PC-3 (cell line): Measurements from ENCODE around the gene DNAH14. TPM values are rescaled to one million over a fixed set of nuclear protein-coding genes. Genes with fewer than 3 reads are reported as not detected.
"Not testable (repeated sequence)": the region's sequence is repeated elsewhere in the genome, so short reads cannot be mapped to it uniquely, and the experiment has no call there.

Source experiments
- ATAC-seq: fragments of 200-7000 bp; cut with Tn5 transposase; 2 replicates; pipeline ENCODE4 v1.9.1; 2020; ENCODE audit warnings: mild to moderate bottlenecking, moderate library complexity
- BruUV-seq: library from RNA; stranded (reverse); fragments of 400-500 nt; replicated peaks from 2 replicates; lab custom pipeline; 2021; lab: Mats Ljungman, UMichigan
- CTCF ChIA-PET: fragments of 300-600 bp; sonication (Branson Sonifier 250); formaldehyde crosslinking; loops from one replicate; lab custom pipeline; 2022; ENCODE audit warnings: antibody characterized with exemption; lab: Charles Lee
- POLR2A ChIA-PET: fragments of 300-600 bp; sonication (Branson Sonifier 250); formaldehyde crosslinking; loops from one replicate; lab custom pipeline; 2022; ENCODE audit warnings: antibody characterized with exemption; ENCODE audit not compliant: unreplicated experiment; lab: Charles Lee
- DNase-seq: peaks from one replicate; pipeline ENCODE4 v3.0.0-alpha.2; 2015
- H2AFZ ChIP-seq: fragments of 300-600 bp; sonication (generic); 2 replicates; pipeline ENCODE4 v1.6.0; 2016; ENCODE audit warnings: antibody characterized with exemption, low read length
- H3F3A ChIP-seq: fragments of 300-600 bp; sonication (generic); one replicate; pipeline ENCODE4 v1.6.0; 2017; ENCODE audit warnings: antibody characterized with exemption, low read length, control low read depth, mild to moderate bottlenecking; ENCODE audit not compliant: unreplicated experiment
- H3K27ac ChIP-seq: fragments of 300-600 bp; sonication (generic); 2 replicates; pipeline ENCODE4 v1.5.1; 2016; ENCODE audit warnings: mild to moderate bottlenecking, low read length
- H3K27me3 ChIP-seq: fragments of 300-600 bp; sonication (generic); 2 replicates; pipeline ENCODE4 v1.6.1; 2016; ENCODE audit warnings: low read length, mixed read lengths
- H3K36me3 ChIP-seq: fragments of 300-600 bp; sonication (generic); 2 replicates; pipeline ENCODE4 v1.6.1; 2016; ENCODE audit warnings: low read depth, mixed run types, low read length, mixed read lengths
- H3K4me1 ChIP-seq: fragments of 300-600 bp; sonication (generic); 2 replicates; pipeline ENCODE4 v1.5.1; 2016; ENCODE audit warnings: low read length; ENCODE audit not compliant: insufficient read depth
- H3K4me2 ChIP-seq: fragments of 300-600 bp; sonication (generic); 2 replicates; pipeline ENCODE4 v1.6.0; 2016; ENCODE audit warnings: low read length
- H3K4me3 ChIP-seq: fragments of 300-600 bp; sonication (generic); 2 replicates; pipeline ENCODE4 v1.5.1; 2016; ENCODE audit warnings: mild to moderate bottlenecking, low read length, mixed read lengths
- H3K79me2 ChIP-seq: fragments of 300-600 bp; sonication (generic); 2 replicates; pipeline ENCODE4 v1.6.1; 2017; ENCODE audit warnings: low read length, mixed read lengths
- H3K9ac ChIP-seq: fragments of 300-600 bp; sonication (generic); 2 replicates; pipeline ENCODE4 v1.6.0; 2016; ENCODE audit warnings: mild to moderate bottlenecking, low read length
- H3K9me2 ChIP-seq: fragments of 300-600 bp; sonication (generic); replicated peaks from 2 replicates; pipeline ENCODE4 v1.6.1; 2016; ENCODE audit warnings: mixed run types, low read length, mixed read lengths
- H3K9me3 ChIP-seq: fragments of 300-600 bp; sonication (generic); 2 replicates; pipeline ENCODE4 v1.6.1; 2016; ENCODE audit warnings: low read length, mixed read lengths
- H4K20me1 ChIP-seq: fragments of 300-600 bp; sonication (generic); 2 replicates; pipeline ENCODE4 v1.6.1; 2016; ENCODE audit warnings: low read length, mixed read lengths
- CTCF ChIP-seq: fragments of 300-600 bp; sonication (generic); conservative IDR thresholded peaks from 2 replicates; pipeline ENCODE4 v1.5.1; 2017; ENCODE audit warnings: antibody characterized with exemption, low read depth, mild to moderate bottlenecking, low read length
- EZH2 ChIP-seq: fragments of 300-600 bp; sonication (generic); IDR thresholded peaks from one replicate; pipeline ENCODE4 v1.6.1; 2017; ENCODE audit warnings: antibody characterized with exemption, mild to moderate bottlenecking, low read length; ENCODE audit not compliant: unreplicated experiment
- EZH2phosphoT487 ChIP-seq: fragments of 300-600 bp; sonication (generic); IDR thresholded peaks from 2 replicates; pipeline ENCODE4 v1.6.1; 2018; ENCODE audit warnings: mild to moderate bottlenecking, antibody characterized with exemption, low read length, borderline replicate concordance
- intact Hi-C: fragments of 100-400 bp; cut with micrococcal nuclease; formaldehyde crosslinking; loops from 2 replicates; pipeline ENCODE4 v1.9.0; 2023
- total RNA-seq: library from RNA; depleted of rRNA; stranded (reverse); fragments of >200 nt; gene quantifications from 2 replicates; pipeline ENCODE4 v1.2.3, GENCODE V29; 2014

DNAH14 gene
- total RNA-seq, 1 experiment from 2014 or later, result 42.8 TPM

- no peaks in the 10 kb centered on the region for H3K79me2 ChIP-seq
- POLR2A ChIA-PET, result no interaction called here
- no peak for TF ChIP-seq EZH2
- no peak for TF ChIP-seq EZH2phosphoT487
- TF ChIP-seq CTCF, result no peak
- H3K4me2 ChIP-seq, result no peak overlapping the region
- CTCF ChIA-PET, result no interaction called here
- no peaks in the 10 kb centered on the region for H3K27me3 ChIP-seq
- no peaks in the 10 kb centered on the region for H3K4me1 ChIP-seq
- no TSS peak for BruUV-seq
- H3K9me3 ChIP-seq, result no peaks in the 10 kb centered on the region
- ATAC-seq, result no peak
- no peak overlapping the region for H3K9ac ChIP-seq
- no peaks in the 10 kb centered on the region for H4K20me1 ChIP-seq
- H2AFZ ChIP-seq, result no peak overlapping the region
- DNase-seq, result no peak
- no peak overlapping the region for H3K4me3 ChIP-seq
- no peaks in the 10 kb centered on the region for H3F3A ChIP-seq
- H3K27ac ChIP-seq, result no peak overlapping the region
- H3K36me3 ChIP-seq, result peaks cover 19% of the 10 kb centered on the region
- intact Hi-C loops, result no loop called here
- H3K9me2 ChIP-seq, result no peaks in the 10 kb centered on the region
Observed at GRCh38 chr1:224959115-224959514, 29.6 kb downstream of the DNAH14 start.

GRCh38 chr1:224959656-224960055 lies 30.2 kb downstream of the DNAH14 start:
- no TSS peak for BruUV-seq
- Histone ChIP-seq H2AFZ (no peak overlapping the region), H3K9me2 (no peaks in the 10 kb centered on the region), H3K27me3 (no peaks in the 10 kb centered on the region), H3K36me3 (peaks cover 19% of the 10 kb centered on the region), H3F3A (no peaks in the 10 kb centered on the region), H3K27ac (no peak overlapping the region), H3K9me3 (no peaks in the 10 kb centered on the region), H3K79me2 (no peaks in the 10 kb centered on the region), H4K20me1 (no peaks in the 10 kb centered on the region), H3K4me1 (no peaks in the 10 kb centered on the region), H3K9ac (no peak overlapping the region), H3K4me2 (no peak overlapping the region), H3K4me3 (no peak overlapping the region)
- intact Hi-C loops, result no loop called here
- POLR2A ChIA-PET, result no interaction called here
- ATAC-seq (no peak), DNase-seq (no peak)
- TF ChIP-seq CTCF (no peak), EZH2phosphoT487 (no peak), EZH2 (no peak)
- CTCF ChIA-PET, result no interaction called here

- no peaks in the 10 kb centered on the region for H3K27me3 ChIP-seq
- TF ChIP-seq EZH2, result no peak
- TF ChIP-seq CTCF, result no peak
- TF ChIP-seq EZH2phosphoT487, result no peak
- no TSS peak for BruUV-seq
- H3K4me2 ChIP-seq, result no peak overlapping the region
- no peaks in the 10 kb centered on the region for H3K36me3 ChIP-seq
- no peak overlapping the region for H3K27ac ChIP-seq
- no peaks in the 10 kb centered on the region for H3K4me1 ChIP-seq
- H2AFZ ChIP-seq, result no peak overlapping the region
- intact Hi-C loops, result no loop called here
- H3K9me2 ChIP-seq, result no peaks in the 10 kb centered on the region
- H3K9ac ChIP-seq, result no peak overlapping the region
- no peak overlapping the region for H3K4me3 ChIP-seq
- H3F3A ChIP-seq, result no peaks in the 10 kb centered on the region
- CTCF ChIA-PET, result no interaction called here
- H4K20me1 ChIP-seq, result no peaks in the 10 kb centered on the region
- ATAC-seq, result no peak
- DNase-seq, result no peak
- POLR2A ChIA-PET, result no interaction called here
- H3K9me3 ChIP-seq, result no peaks in the 10 kb centered on the region
- no peaks in the 10 kb centered on the region for H3K79me2 ChIP-seq
Observed at GRCh38 chr1:224980181-224980580, 50.7 kb downstream of the DNAH14 start.

- H3K9ac ChIP-seq, H4K20me1 ChIP-seq, H3K4me2 ChIP-seq, H3K27me3 ChIP-seq, H3K36me3 ChIP-seq, H3K4me3 ChIP-seq, H3K27ac ChIP-seq, H3K79me2 ChIP-seq, DNase-seq, CTCF ChIA-PET, POLR2A ChIA-PET, H3K4me1 ChIP-seq, ATAC-seq, intact Hi-C loops, H3K9me3 ChIP-seq, H2AFZ ChIP-seq, H3K9me2 ChIP-seq, H3F3A ChIP-seq, BruUV-seq: not testable (repeated sequence)
Observed at GRCh38 chr1:224981922-224982354, 52.5 kb downstream of the DNAH14 start.
